ENCODE measurements around the gene ZNF688. TPM values are rescaled to one million over a fixed set of nuclear protein-coding genes. Genes with fewer than 3 reads are reported as not detected.

ZNF688 gene
- total and polyA plus RNA-seq, 2 experiments from 2014 or later, result 10.4 to 14.7 TPM

DNA sequence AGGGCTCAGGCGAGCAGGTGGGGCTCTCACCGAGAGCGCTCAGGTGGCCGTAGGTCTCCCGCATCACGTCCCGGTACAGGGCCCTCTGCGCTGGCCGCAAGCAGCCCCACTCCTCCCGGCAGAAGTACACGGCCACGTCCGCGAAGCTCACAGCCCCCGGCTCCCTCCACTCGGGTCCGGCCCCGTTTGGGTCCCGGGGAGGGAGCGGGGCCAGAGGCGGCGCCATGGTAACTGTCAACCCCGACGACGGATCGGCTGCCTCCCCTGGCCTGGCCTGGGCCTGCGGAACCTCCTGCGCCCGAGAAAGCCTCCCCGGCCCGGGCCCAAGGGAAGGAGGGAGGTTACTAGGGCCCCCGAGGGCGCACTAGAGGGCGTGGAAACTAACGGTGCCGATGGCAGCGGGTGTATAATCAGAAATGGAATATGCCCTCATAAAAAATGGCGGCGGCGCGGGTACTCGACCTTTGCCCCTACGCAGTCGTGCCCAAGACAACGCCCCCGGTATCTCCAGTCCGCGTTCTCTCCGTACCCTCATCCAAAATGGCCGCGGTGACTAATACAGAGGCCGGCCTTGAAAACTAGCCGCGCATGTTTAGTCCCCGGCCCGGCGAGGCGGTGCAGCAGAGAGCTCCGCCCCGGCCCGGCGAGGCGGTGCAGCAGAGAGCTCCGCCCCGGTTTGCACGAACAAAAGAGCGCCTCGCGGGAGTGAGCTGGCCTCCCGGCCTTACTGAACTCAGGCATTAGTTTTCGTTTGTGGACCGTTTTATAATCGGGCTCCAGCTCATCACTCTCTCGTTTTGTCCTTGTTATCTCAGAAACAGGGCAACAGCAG is 13.3 kb downstream of the ZNF688 start, which contains the start of gene ZNF764:
TSS of gene ZNF764 (minus strand) at position 418 of the 832 bp plus-strand sequence. CDS start at position 226, 192 bp downstream.
- Histone ChIP-seq H3F3A (ENCODE audit: insufficient read depth) (no peaks in the 10 kb centered on the region), H3K4me3 (peak within 1 kb of the TSS; percentile 93), H2AFZ (peak within 1 kb of the TSS; percentile 93), H3K79me2 (ENCODE audit: insufficient read depth) (peaks cover 37% of the 10 kb centered on the region), H3K9me2 (ENCODE audit: insufficient read depth) (no peaks in the 10 kb centered on the region), H3K27me3 (replicated peaks; ENCODE audit: insufficient read depth) (no peaks in the 10 kb centered on the region), H3K4me2 (ENCODE audit: unreplicated experiment) (peak within 1 kb of the TSS; percentile 83), H4K20me1 (ENCODE audit: insufficient read depth) (no peaks in the 10 kb centered on the region), H3K9me3 (ENCODE audit: low read depth) (no peaks in the 10 kb centered on the region), H3K27ac (peak within 1 kb of the TSS; percentile 86), H3K9ac (peak within 1 kb of the TSS; percentile 96), H3K36me3 (ENCODE audit: low read depth) (no peaks in the 10 kb centered on the region), H3K4me1 (ENCODE audit: insufficient read depth) (no peaks in the 10 kb centered on the region)
- TF ChIP-seq EZH2 (IDR thresholded peaks at IDR 0.05; ENCODE audit: insufficient read depth, poor library complexity, severe bottlenecking) (no peak), EZH2phosphoT487 (IDR thresholded peaks at IDR 0.05; ENCODE audit: insufficient read depth, low read depth) (no peak)
- 1 to 2% methylated on average over 61 to 72 of the region's 74 CpGs for WGBS, 2 experiments (ENCODE audit: low coverage in 1 of 2, low lambda C conversion rate in 2 of 2, missing lambda C conversion rate in 2 of 2)
- in situ Hi-C loops (cut with MboI), result no loop called here
- peak; percentile 100 for DNase-seq

DNA sequence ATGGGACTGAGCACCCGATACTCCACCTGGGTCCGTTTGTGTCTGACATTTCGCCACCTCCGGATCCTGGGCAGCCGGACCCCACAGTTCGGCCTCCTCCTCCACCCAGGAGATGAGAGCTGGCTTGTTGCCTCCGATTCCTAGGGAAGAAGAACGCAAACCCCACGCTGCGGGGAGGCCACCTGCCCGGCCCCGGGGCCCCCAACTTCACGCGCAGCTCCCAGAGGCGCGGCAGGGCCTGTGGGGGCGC is 13.9 kb downstream of the ZNF688 start:
- no peaks in the 10 kb centered on the region for H3K36me3 ChIP-seq (ENCODE audit: low read depth)
- peaks cover 37% of the 10 kb centered on the region for H3K79me2 ChIP-seq (ENCODE audit: insufficient read depth)
- H3K4me3 ChIP-seq, result peak overlapping the region; percentile 93
- no peaks in the 10 kb centered on the region for H3K9me3 ChIP-seq (ENCODE audit: low read depth)
- peak overlapping the region; percentile 93 for H2AFZ ChIP-seq
- 1 to 2% methylated on average over 17 of the region's 17 CpGs for WGBS, 2 experiments (ENCODE audit: low coverage in 1 of 2, low lambda C conversion rate in 2 of 2, missing lambda C conversion rate in 2 of 2)
- H3K27me3 ChIP-seq (replicated peaks; ENCODE audit: insufficient read depth), result no peaks in the 10 kb centered on the region
- H3K9ac ChIP-seq, result peak overlapping the region; percentile 96
- peak overlapping the region; percentile 83 for H3K4me2 ChIP-seq (ENCODE audit: unreplicated experiment)
- H3K9me2 ChIP-seq (ENCODE audit: insufficient read depth), result no peaks in the 10 kb centered on the region
- in situ Hi-C loops (cut with MboI), result no loop called here
- no peaks in the 10 kb centered on the region for H3K4me1 ChIP-seq (ENCODE audit: insufficient read depth)
- TF ChIP-seq EZH2 (IDR thresholded peaks at IDR 0.05; ENCODE audit: insufficient read depth, poor library complexity, severe bottlenecking) (no peak), EZH2phosphoT487 (IDR thresholded peaks at IDR 0.05; ENCODE audit: insufficient read depth, low read depth) (no peak)
- peak overlapping the region; percentile 86 for H3K27ac ChIP-seq
- H3F3A ChIP-seq (ENCODE audit: insufficient read depth), result no peaks in the 10 kb centered on the region
- DNase-seq, result peak; percentile 58
- no peaks in the 10 kb centered on the region for H4K20me1 ChIP-seq (ENCODE audit: insufficient read depth)

DNA sequence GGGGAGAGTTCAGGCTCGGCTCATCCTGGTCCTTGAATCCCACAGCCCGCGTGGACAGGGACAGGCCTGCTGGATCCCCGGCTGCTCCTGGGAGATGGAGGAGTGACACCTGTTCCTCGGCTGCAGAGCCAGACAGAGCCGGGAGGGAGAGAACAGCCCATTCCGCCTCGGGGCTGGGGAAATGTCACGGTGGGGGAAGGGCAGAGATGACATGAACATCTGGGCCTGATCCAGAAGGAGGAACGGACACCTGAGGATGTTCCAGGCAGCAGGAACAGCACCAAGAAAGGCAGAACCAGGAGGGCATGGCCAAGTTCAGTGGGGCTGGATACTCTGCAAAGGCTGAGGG is 15.4 kb downstream of the ZNF688 start:
- TF ChIP-seq EZH2phosphoT487 (IDR thresholded peaks at IDR 0.05; ENCODE audit: insufficient read depth, low read depth) (no peak), EZH2 (IDR thresholded peaks at IDR 0.05; ENCODE audit: insufficient read depth, poor library complexity, severe bottlenecking) (no peak)
- peaks cover 37% of the 10 kb centered on the region for H3K79me2 ChIP-seq (ENCODE audit: insufficient read depth)
- in situ Hi-C loops (cut with MboI), result no loop called here

DNA sequence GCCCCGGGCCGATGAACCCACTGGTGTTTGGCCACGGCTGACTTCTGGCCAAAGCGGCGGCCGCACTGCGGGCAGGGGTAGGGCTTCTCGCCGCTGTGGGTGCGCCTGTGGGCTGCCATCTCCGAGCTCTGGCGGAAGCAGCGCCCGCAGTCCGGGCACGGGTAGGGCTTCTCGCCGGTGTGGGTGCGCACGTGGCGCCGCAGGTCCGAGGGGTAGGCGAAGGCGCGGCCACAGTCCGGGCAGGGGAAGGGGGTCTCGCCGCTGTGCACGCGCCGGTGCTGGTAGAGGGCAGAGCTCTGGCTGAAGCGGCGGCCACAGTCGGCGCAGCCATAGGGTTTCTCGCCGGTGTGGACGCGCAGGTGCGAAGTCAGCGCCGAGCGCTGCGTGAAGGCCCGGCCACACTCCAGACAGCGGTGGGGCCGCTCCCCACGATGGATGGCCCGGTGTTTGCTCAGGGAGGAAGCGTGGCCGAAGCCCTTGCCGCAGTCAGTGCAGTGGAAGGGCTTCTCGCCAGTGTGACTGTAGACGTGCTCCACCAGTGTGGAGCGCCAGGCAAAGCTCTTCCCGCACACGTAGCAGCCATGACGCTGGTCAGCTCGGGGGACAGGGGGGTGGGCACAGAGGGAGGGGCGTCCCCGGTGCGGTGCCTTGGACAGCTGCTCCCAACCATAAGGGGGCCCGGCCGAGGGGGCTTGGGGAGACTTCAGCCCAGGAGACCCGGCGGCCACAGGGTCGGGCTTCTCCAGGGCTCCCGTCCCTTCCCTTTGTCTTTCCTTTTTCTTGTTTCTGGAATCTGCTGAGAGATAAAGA is 16.0 kb downstream of the ZNF688 start:
- no peaks in the 10 kb centered on the region for H3K27me3 ChIP-seq (replicated peaks; ENCODE audit: insufficient read depth)
- no peaks in the 10 kb centered on the region for H3K36me3 ChIP-seq (ENCODE audit: low read depth)
- no peaks in the 10 kb centered on the region for H3K4me1 ChIP-seq (ENCODE audit: insufficient read depth)
- no peaks in the 10 kb centered on the region for H3K9me2 ChIP-seq (ENCODE audit: insufficient read depth)
- H3K79me2 ChIP-seq (ENCODE audit: insufficient read depth), result peaks cover 37% of the 10 kb centered on the region
- no peak overlapping the region for H3K27ac ChIP-seq
- H4K20me1 ChIP-seq (ENCODE audit: insufficient read depth), result no peaks in the 10 kb centered on the region
- in situ Hi-C loops (cut with MboI), result no loop called here
- 96 to 97% methylated on average over 54 to 69 of the region's 69 CpGs for WGBS, 2 experiments (ENCODE audit: low coverage in 1 of 2, low lambda C conversion rate in 2 of 2, missing lambda C conversion rate in 2 of 2)
- H3K9ac ChIP-seq, result no peak overlapping the region
- no peak overlapping the region for H2AFZ ChIP-seq
- no peaks in the 10 kb centered on the region for H3F3A ChIP-seq (ENCODE audit: insufficient read depth)
- TF ChIP-seq EZH2 (IDR thresholded peaks at IDR 0.05; ENCODE audit: insufficient read depth, poor library complexity, severe bottlenecking) (no peak), EZH2phosphoT487 (IDR thresholded peaks at IDR 0.05; ENCODE audit: insufficient read depth, low read depth) (no peak)
- no peak overlapping the region for H3K4me2 ChIP-seq (ENCODE audit: unreplicated experiment)
- DNase-seq, result no peak
- no peak overlapping the region for H3K4me3 ChIP-seq
- H3K9me3 ChIP-seq (ENCODE audit: low read depth), result no peaks in the 10 kb centered on the region

More for the DNA sequence above, 15.4 kb downstream of the ZNF688 start:
- H3F3A ChIP-seq (ENCODE audit: insufficient read depth), result no peaks in the 10 kb centered on the region
- no peaks in the 10 kb centered on the region for H3K4me1 ChIP-seq (ENCODE audit: insufficient read depth)
- H3K9me2 ChIP-seq (ENCODE audit: insufficient read depth), result no peaks in the 10 kb centered on the region
- no peaks in the 10 kb centered on the region for H3K9me3 ChIP-seq (ENCODE audit: low read depth)
- WGBS, 2 experiments (ENCODE audit: low coverage in 1 of 2, low lambda C conversion rate in 2 of 2, missing lambda C conversion rate in 2 of 2), result 78 to 81% methylated on average over 10 of the region's 10 CpGs
- no peaks in the 10 kb centered on the region for H4K20me1 ChIP-seq (ENCODE audit: insufficient read depth)
- no peak overlapping the region for H2AFZ ChIP-seq
- no peaks in the 10 kb centered on the region for H3K36me3 ChIP-seq (ENCODE audit: low read depth)
- no peak overlapping the region for H3K4me3 ChIP-seq
- no peak for DNase-seq
- H3K9ac ChIP-seq, result no peak overlapping the region
- no peaks in the 10 kb centered on the region for H3K27me3 ChIP-seq (replicated peaks; ENCODE audit: insufficient read depth)
- H3K4me2 ChIP-seq (ENCODE audit: unreplicated experiment), result no peak overlapping the region
- no peak overlapping the region for H3K27ac ChIP-seq
